Astrocyte (in vitro differentiated cells and primary cell): Measurements from ENCODE around the gene CCNI.

ENCODE experiments used
- CTCF ChIP-seq: IDR thresholded peaks from 2 replicates; pipeline ENCODE4 v1.5.1; 2011; ENCODE audit warnings: low read depth, mild to moderate bottlenecking, inconsistent platforms, low read length, moderate library complexity; ENCODE audit not compliant: insufficient read depth
- EZH2 ChIP-seq: IDR thresholded peaks from 2 replicates; pipeline ENCODE4 v1.6.1; 2012; ENCODE audit warnings: mild to moderate bottlenecking, low read length, inconsistent platforms; ENCODE audit not compliant: insufficient read depth

DNA sequence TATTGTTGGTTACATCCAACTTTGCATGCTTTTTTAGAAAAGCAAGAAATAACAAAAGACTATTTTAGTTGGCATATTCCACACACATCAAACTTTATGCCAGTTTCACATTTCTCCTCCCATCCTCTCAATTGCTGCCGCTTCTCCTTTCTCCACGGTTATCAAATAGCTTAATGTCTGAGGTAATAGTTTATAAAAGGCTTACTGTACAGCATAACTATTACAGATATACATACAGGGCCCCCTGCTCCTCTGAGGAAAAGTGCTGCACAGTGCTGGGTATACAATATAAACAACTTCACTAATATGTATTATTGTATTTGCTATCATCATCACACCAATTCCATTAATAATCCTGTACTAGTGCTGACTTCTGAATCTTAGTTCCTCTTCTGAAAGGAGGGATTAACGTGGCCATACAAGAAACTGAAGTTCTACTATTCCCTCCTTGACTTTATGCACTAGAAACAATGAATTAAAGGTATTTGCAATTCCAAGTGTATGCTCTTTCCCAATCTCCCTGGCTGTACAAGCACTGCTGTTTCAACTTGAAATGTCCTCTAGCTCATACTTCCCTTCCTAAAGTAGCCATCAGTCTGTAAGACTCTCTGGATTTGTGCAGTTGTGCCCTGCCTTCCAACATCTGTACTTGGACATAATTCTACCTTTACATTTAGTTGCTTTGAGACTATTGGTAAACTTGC is 2.5 kb downstream of the CCNI start:
- TF ChIP-seq CTCF = no peak
- no peak for TF ChIP-seq EZH2
